Renal cortex interstitium (tissue), 11 donors: ENCODE results near the gene CACNB1. TPM values are rescaled to one million over a fixed set of nuclear protein-coding genes. Genes with fewer than 3 reads are reported as not detected.
"Not testable (repeated sequence)": the region's sequence is repeated elsewhere in the genome, so short reads cannot be mapped to it uniquely, and the experiment has no call there.

ENCODE experiments used
- DNase-seq, 11 donors: peaks; one replicate each; pipeline ENCODE4 v3.0.0-alpha.2; 2013; ENCODE audit warnings: low read depth in 9 of 11, low spot score in 4 of 11; ENCODE audit errors: extremely low read depth in 1 of 11
- polyA plus RNA-seq, 3 donors: library from polyadenylated mRNA; unstranded; fragments of 120-200 nt; gene quantifications; one replicate each; pipeline ENCODE4 v1.2.1, GENCODE V29; 2013; ENCODE audit not compliant: insufficient read length in 3 of 3

CACNB1 gene
- polyA plus RNA-seq, 3 donors, result 8.8 to 13.3 (median 9.6) TPM

DNA sequence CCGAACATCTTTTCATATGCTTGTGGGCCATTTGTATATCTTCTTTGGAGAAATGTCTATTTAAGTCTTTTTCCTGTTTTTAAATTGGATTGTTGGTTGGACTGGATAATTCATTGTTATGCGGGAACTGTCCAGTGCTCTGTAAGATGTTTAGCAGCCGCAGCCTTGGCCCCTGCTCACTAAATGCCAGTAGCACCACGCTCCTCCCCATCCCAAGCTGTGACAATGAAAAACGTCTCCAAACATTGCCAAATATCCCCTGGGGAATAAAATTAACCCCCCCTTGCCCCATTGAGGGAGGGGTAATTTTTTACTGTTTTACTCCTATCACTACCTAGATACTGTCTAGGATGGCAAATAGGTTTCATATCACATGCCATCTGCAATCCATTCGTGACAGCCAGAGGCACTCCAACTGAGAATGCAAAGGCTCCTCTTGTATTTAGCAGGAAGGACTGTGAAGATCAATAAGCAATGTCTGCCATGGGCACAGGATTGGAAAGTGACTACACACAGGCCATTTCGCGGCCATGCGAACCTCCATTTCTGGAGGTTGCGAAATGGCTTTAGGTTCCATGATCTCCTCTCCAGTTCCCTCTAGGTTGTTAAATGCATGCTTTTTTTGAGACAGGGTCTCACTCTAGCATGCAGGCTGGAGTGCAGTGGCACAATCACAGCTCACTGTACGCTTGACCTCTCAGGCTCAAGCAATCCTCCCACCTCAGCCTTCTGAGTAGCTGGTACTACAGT, 55.4 kb downstream of the CACNB1 start:
- DNase-seq, result no peak

- DNase-seq, result no peak
These were observed 56.2 kb downstream of the CACNB1 start for GRCh38 chr17:39141294-39141693.

GRCh38 chr17:39139561-39139960, 57.9 kb downstream of the CACNB1 start:
- no peak for DNase-seq

DNA sequence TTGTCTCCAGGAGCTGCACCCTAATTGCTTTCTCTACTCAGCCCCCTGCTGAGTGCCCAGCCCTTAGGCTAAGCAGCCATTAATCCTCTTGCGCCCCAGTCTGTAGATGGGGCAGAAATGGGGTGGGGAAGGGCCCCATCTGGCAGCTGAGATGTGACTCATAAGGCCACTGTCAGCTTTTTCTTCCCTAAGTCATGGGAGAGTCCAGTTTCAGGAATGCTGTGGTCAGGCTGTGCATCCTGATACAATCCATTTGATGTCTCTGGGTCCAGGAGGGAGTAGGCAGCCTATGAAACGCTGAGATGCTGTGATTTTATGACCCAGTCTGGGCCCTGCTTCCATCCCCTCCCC, 58.3 kb downstream of the CACNB1 start:
- DNase-seq, result no peak

DNA sequence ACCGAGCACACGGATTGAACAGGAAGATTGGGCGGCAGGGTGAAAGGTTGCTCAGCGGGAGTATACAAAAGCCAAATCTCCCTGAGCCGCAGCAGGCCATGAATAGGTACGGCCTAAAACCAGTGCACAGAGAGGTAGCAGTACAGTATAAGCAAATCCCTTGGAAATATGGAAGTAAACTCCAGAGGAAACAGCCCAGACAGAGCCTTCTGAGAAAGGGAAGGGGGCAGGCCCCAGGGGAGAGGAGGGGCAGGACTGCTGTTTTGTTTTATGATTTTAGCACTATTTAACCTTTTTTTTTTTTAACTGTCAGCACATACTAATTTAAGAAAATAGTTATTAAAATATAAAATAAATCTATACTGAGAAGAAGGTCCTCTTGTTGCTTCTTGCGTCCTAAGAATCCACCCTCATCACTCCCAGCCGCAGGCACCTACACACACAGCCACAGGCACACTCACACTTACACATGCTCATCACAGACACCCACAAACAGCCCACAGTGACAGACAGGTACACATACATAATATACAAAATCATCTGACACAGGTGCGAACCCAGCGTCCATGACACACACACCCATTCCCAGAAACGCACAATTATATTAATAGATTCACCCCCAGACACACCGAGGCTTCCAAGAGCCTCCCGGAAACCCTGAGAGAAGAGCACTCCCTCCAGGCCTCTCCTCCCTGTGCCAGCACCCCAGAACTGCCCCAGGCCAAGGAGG, 58.9 kb downstream of the CACNB1 start:
- no peak for DNase-seq

GRCh38 chr17:39134878-39135277, 62.6 kb downstream of the CACNB1 start:
- DNase-seq, result no peak

- no peak for DNase-seq
These were observed 65.3 kb downstream of the CACNB1 start for GRCh38 chr17:39132192-39132610.

DNA sequence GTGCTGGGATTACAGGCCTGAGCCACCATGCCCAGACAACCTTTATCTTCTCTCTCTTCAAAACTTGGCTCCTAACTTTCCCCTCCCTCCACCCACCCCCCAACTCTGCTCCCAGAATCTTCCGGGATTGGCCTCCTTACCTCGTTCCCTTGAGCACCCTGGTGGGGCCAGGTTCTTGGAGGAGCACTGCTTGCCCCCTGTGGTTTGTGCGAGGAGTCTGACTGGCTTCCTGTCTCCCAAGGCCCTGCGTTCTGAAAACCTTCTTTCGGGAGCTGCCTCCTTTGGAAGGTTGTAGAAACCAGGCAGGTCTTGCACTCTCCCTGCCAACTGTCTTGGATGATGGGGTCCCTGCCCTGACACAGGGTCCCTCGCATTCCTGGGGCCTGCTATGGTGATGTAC, 65.9 kb downstream of the CACNB1 start:
- DNase-seq, result no peak

- DNase-seq, result no peak
These were observed 67.3 kb downstream of the CACNB1 start for GRCh38 chr17:39130205-39130604.

DNA sequence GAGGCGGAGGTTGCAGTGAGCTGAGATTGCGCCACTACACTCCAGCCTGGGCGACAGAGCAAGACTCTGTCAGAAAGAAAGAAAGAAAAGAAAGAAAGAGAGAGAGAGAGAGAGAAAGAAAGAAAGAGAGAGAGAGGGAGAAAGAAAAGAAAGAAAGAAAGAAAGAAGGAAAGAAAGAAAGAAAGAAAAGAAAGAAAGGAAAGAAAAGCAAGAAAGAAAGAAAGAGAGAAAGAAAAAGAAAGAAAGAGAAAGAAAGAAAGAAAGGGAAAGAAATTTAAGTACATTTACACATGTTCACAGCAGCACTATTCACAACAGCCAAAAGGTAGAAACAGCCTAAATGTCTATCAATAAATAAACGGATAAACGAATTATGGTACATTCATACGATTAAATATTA, 67.9 kb downstream of the CACNB1 start:
- DNase-seq, result not testable (repeated sequence)

- DNase-seq, result no peak
These were observed 71.0 kb downstream of the CACNB1 start for GRCh38 chr17:39126436-39126835.

DNA sequence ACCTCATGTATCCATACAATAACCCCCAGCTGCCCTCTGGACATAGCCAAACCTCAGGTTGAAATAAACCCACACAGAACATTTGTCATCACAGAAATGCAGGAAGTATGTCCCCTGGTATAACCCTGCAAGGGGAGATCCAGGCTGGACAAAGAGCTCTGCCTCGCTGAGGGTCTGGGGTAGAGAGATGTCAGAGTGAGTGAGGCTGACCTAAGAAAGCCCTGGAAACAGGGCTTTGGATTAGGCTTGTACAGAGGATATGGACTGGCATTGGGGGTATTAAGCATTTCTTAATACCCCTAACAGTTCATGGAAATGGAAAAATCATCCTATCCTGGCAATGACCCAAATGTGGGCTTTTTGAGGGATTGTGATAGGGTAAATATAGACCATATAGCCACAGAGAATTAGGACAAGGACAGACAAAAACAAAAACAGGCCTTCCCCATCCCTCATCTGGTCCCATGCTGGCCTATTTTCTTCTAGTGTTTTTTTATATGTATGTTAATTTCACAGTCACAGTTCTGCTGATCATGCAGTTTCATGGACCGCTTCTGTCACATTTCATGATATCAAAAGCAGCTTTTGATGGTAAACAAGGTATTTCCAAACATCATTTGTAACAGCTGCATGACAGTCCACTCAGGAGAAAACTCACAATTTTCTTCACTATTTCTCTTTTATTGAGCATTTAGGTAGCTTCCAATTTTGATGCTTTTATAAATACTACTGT, 72.2 kb downstream of the CACNB1 start:
- DNase-seq, result no peak

DNA sequence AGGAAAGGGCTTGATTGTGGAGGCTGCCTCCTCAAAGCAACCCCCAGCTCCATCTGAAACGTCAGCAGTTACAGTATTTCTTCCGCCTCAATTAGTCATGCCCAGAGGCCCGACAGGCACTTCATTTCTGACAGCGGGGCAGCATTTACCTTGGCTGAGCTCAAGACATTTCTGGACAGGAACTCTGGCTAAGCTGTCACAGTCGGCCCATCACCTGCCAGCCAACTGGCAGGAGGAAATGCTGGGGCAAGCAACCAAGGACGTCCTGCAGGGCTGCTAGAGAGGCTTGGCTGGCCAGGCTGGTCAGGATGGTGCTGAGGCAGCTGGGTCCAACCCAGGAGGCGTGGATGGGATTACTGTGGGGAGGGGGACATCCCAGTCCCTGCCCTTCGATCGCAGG, 73.8 kb downstream of the CACNB1 start:
- no peak for DNase-seq

Other genes starting within 250 kb of the CACNB1 start
- under 1 TPM in 1 of 3 donors, not detected in 2; 0.07 TPM for gene FBXO47, start 230.3 kb downstream of the CACNB1 start, polyA plus RNA-seq
- gene PLXDC1, start 46.0 kb downstream of the CACNB1 start, polyA plus RNA-seq, result 1 to 10 TPM; 4.9 to 9.2 (median 7.2) TPM
- gene ARL5C, start 31.5 kb downstream of the CACNB1 start, polyA plus RNA-seq, result under 1 TPM; 0.17 to 0.50 (median 0.44) TPM
- 1,000 to 10,000 TPM; 1,879 to 2,308 (median 2,025) TPM for gene RPL19, start 2.6 kb upstream of the CACNB1 start, polyA plus RNA-seq
- 1 to 10 TPM; 3.3 to 4.5 (median 3.6) TPM for gene STAC2, start 28.3 kb upstream of the CACNB1 start, polyA plus RNA-seq
- gene FBXL20, start 204.0 kb upstream of the CACNB1 start, polyA plus RNA-seq, result 10 to 100 TPM; 11.8 to 15.1 (median 13.2) TPM